ENCODE data around the gene SLC26A2. TPM values are rescaled to one million over a fixed set of nuclear protein-coding genes. Genes with fewer than 3 reads are reported as not detected.
A peak's percentile ranks its signal among the peaks of the same experiment; 100 is the strongest.

The SLC26A2 gene
- total and polyA plus RNA-seq, 2 experiments from 2014 or later = 3.5 to 11.5 TPM

- H3K4me1 Mint-ChIP-seq = peaks cover 4% of the 10 kb centered on the region; the same call in 2 of the 3 replicates
- peaks cover 55% of the 10 kb centered on the region for H3K79me2 ChIP-seq (replicated peaks; ENCODE audit: insufficient read depth)
- no peaks in the 10 kb centered on the region; the same call in 1 of the 2 replicates for H3K4me1 ChIP-seq (ENCODE audit: insufficient read depth)
- H3K4me2 ChIP-seq = no peak overlapping the region
- no peak overlapping the region for H3K4me3 Mint-ChIP-seq
- peaks cover 28% of the 10 kb centered on the region for H4K20me1 ChIP-seq (replicated peaks; ENCODE audit: insufficient read depth)
- H3K27ac Mint-ChIP-seq = no peak overlapping the region
- no peak overlapping the region for H2AFZ ChIP-seq
- no peaks in the 10 kb centered on the region for H3F3A ChIP-seq (replicated peaks; ENCODE audit: low read depth)
- no peaks in the 10 kb centered on the region for H3K27me3 ChIP-seq (ENCODE audit: insufficient read depth)
- H3K27me3 Mint-ChIP-seq (ENCODE audit: insufficient read depth, low read depth, poor library complexity) = peaks cover 3% of the 10 kb centered on the region
- H3K36me3 ChIP-seq (ENCODE audit: insufficient read depth) = peaks cover 21% of the 10 kb centered on the region
- no peak overlapping the region for H3K27ac ChIP-seq (ENCODE audit: low read depth)
- H3K4me3 ChIP-seq = no peak overlapping the region
- no peak for TF ChIP-seq ZNF331 (CRISPR knock-in tag; IDR thresholded peaks at IDR 0.05; ENCODE audit: low read depth)
- no peak for TF ChIP-seq NANOG (IDR thresholded peaks at IDR 0.05; ENCODE audit: borderline replicate concordance)
- no peak for TF ChIP-seq ZNF114 (CRISPR knock-in tag; IDR thresholded peaks at IDR 0.05)
- no peak for TF ChIP-seq JUNB (IDR thresholded peaks at IDR 0.05; ENCODE audit: unreplicated experiment)
- no peak for TF ChIP-seq POLR2AphosphoS5 (IDR thresholded peaks at IDR 0.05; ENCODE audit: low read depth)
- TF ChIP-seq CTCF (conservative IDR thresholded peaks at IDR 0.05; ENCODE audit: low read depth in 2 of 2) = no peak
- DNase-seq (ENCODE audit: low spot score) (no peak), ATAC-seq (no peak)
- H3K36me3 Mint-ChIP-seq (ENCODE audit: low read depth) = peaks cover 48% of the 10 kb centered on the region
- no peaks in the 10 kb centered on the region for H3K9me2 ChIP-seq (ENCODE audit: insufficient read depth)
- no peaks in the 10 kb centered on the region for H3K9me3 Mint-ChIP-seq
Measured at GRCh38 chr5:150007050-150007449, 46.5 kb downstream of the SLC26A2 start.

GRCh38 chr5:150009671-150010387 is 49.3 kb downstream of the SLC26A2 start:
- H3F3A ChIP-seq (replicated peaks; ENCODE audit: low read depth) = no peaks in the 10 kb centered on the region
- no peaks in the 10 kb centered on the region for H3K4me1 Mint-ChIP-seq
- no peak overlapping the region for H3K4me2 ChIP-seq
- H3K4me1 ChIP-seq (ENCODE audit: insufficient read depth) = no peaks in the 10 kb centered on the region; the same call in 1 of the 2 replicates
- H3K27ac ChIP-seq (ENCODE audit: low read depth) = no peak overlapping the region
- H4K20me1 ChIP-seq (replicated peaks; ENCODE audit: insufficient read depth) = peaks cover 22% of the 10 kb centered on the region
- H3K9me3 Mint-ChIP-seq = 0 out of 3 replicates have a peak, but pooled peaks cover 3% of the 10 kb centered on the region
- H3K27me3 Mint-ChIP-seq (ENCODE audit: insufficient read depth, low read depth, poor library complexity) = peaks cover 3% of the 10 kb centered on the region
- H3K27me3 ChIP-seq (ENCODE audit: insufficient read depth) = no peaks in the 10 kb centered on the region
- H3K36me3 Mint-ChIP-seq (ENCODE audit: low read depth) = peaks cover 72% of the 10 kb centered on the region
- H3K9me2 ChIP-seq (ENCODE audit: insufficient read depth) = no peaks in the 10 kb centered on the region
- H3K27ac Mint-ChIP-seq = peak overlapping the region; percentile 52; the same call in 1 of the 2 replicates
- ATAC-seq (no peak), DNase-seq (ENCODE audit: low spot score) (no peak)
- H3K4me3 Mint-ChIP-seq = no peak overlapping the region
- peaks cover 40% of the 10 kb centered on the region for H3K36me3 ChIP-seq (ENCODE audit: insufficient read depth)
- TF ChIP-seq CTCF (conservative IDR thresholded peaks at IDR 0.05; ENCODE audit: low read depth in 2 of 2) (no peak), POLR2AphosphoS5 (IDR thresholded peaks at IDR 0.05; ENCODE audit: low read depth) (no peak)
- H3K79me2 ChIP-seq (replicated peaks; ENCODE audit: insufficient read depth) = peaks cover 27% of the 10 kb centered on the region
- no peak overlapping the region for H2AFZ ChIP-seq
- H3K4me3 ChIP-seq = no peak overlapping the region

All from GM23338 (cell line).